Parathyroid adenoma (tissue), 2 donors: ENCODE measurements around the gene DNMT3A.

Source experiments
- H2AFZ ChIP-seq: fragments of 300-600 bp; sonication (generic); one replicate; pipeline ENCODE4 v1.7.0; 2017; ENCODE audit warnings: antibody characterized with exemption, mild to moderate bottlenecking
- H3K27ac ChIP-seq: fragments of 300-600 bp; sonication (generic); one replicate; pipeline ENCODE4 v1.7.0; 2017
- H3K27me3 ChIP-seq: fragments of 300-600 bp; sonication (generic); one replicate; pipeline ENCODE4 v1.7.0; 2017; ENCODE audit warnings: low read length; ENCODE audit not compliant: control insufficient read depth, insufficient read depth
- H3K36me3 ChIP-seq: fragments of 300-600 bp; sonication (generic); one replicate; pipeline ENCODE4 v1.7.0; 2017; ENCODE audit warnings: low read length; ENCODE audit not compliant: control insufficient read depth, insufficient read depth
- H3K4me1 ChIP-seq: fragments of 300-600 bp; sonication (generic); one replicate; pipeline ENCODE4 v1.7.0; 2017; ENCODE audit warnings: control low read depth
- H3K4me2 ChIP-seq: fragments of 300-600 bp; sonication (generic); one replicate; pipeline ENCODE4 v1.7.0; 2017; ENCODE audit warnings: low read length
- H3K4me3 ChIP-seq: fragments of 300-600 bp; sonication (generic); one replicate; pipeline ENCODE4 v1.7.0; 2017; ENCODE audit warnings: low read depth, low read length
- H3K79me2 ChIP-seq: fragments of 300-600 bp; sonication (generic); one replicate; pipeline ENCODE4 v1.7.0; 2017; ENCODE audit warnings: control low read depth
- H3K9ac ChIP-seq: fragments of 300-600 bp; sonication (generic); one replicate; pipeline ENCODE4 v1.7.0; 2017; ENCODE audit warnings: mild to moderate bottlenecking
- H3K9me3 ChIP-seq: fragments of 300-600 bp; sonication (generic); one replicate; pipeline ENCODE4 v1.7.0; 2017; ENCODE audit warnings: low read length; ENCODE audit not compliant: control insufficient read depth
- TF ChIP-seq, protein P1 (sequence below): fragments of 300-600 bp; sonication (generic); IDR thresholded peaks from one replicate; pipeline ENCODE4 v1.7.0; 2017; ENCODE audit warnings: antibody characterized with exemption, mild to moderate bottlenecking
- donor health status: primary hyperparathyroidism.

Gene DNMT3A

GRCh38 chr2:25280051-25280687 lies 61.6 kb downstream of the DNMT3A start:
- H3K27ac ChIP-seq, result no peak overlapping the region
- TF ChIP-seq, protein P1, sequence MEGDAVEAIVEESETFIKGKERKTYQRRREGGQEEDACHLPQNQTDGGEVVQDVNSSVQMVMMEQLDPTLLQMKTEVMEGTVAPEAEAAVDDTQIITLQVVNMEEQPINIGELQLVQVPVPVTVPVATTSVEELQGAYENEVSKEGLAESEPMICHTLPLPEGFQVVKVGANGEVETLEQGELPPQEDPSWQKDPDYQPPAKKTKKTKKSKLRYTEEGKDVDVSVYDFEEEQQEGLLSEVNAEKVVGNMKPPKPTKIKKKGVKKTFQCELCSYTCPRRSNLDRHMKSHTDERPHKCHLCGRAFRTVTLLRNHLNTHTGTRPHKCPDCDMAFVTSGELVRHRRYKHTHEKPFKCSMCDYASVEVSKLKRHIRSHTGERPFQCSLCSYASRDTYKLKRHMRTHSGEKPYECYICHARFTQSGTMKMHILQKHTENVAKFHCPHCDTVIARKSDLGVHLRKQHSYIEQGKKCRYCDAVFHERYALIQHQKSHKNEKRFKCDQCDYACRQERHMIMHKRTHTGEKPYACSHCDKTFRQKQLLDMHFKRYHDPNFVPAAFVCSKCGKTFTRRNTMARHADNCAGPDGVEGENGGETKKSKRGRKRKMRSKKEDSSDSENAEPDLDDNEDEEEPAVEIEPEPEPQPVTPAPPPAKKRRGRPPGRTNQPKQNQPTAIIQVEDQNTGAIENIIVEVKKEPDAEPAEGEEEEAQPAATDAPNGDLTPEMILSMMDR, result no peak
- no peak overlapping the region for H3K4me2 ChIP-seq
- H2AFZ ChIP-seq, result no peak overlapping the region
- no peaks in the 10 kb centered on the region for H3K4me1 ChIP-seq
- H3K9me3 ChIP-seq, result no peaks in the 10 kb centered on the region
- no peaks in the 10 kb centered on the region for H3K27me3 ChIP-seq
- no peaks in the 10 kb centered on the region for H3K36me3 ChIP-seq
- H3K9ac ChIP-seq, result no peak overlapping the region
- no peak overlapping the region for H3K4me3 ChIP-seq
- H3K79me2 ChIP-seq, result no peaks in the 10 kb centered on the region

- Histone ChIP-seq H3K27me3 (no peaks in the 10 kb centered on the region), H3K9ac (no peak overlapping the region), H3K27ac (no peak overlapping the region), H3K4me3 (no peak overlapping the region), H3K79me2 (no peaks in the 10 kb centered on the region), H3K9me3 (no peaks in the 10 kb centered on the region), H3K4me1 (no peaks in the 10 kb centered on the region), H3K4me2 (no peak overlapping the region), H3K36me3 (no peaks in the 10 kb centered on the region), H2AFZ (no peak overlapping the region)
- TF ChIP-seq, protein P1, result no peak
These were observed 62.6 kb downstream of the DNMT3A start for GRCh38 chr2:25279091-25279651.

DNA sequence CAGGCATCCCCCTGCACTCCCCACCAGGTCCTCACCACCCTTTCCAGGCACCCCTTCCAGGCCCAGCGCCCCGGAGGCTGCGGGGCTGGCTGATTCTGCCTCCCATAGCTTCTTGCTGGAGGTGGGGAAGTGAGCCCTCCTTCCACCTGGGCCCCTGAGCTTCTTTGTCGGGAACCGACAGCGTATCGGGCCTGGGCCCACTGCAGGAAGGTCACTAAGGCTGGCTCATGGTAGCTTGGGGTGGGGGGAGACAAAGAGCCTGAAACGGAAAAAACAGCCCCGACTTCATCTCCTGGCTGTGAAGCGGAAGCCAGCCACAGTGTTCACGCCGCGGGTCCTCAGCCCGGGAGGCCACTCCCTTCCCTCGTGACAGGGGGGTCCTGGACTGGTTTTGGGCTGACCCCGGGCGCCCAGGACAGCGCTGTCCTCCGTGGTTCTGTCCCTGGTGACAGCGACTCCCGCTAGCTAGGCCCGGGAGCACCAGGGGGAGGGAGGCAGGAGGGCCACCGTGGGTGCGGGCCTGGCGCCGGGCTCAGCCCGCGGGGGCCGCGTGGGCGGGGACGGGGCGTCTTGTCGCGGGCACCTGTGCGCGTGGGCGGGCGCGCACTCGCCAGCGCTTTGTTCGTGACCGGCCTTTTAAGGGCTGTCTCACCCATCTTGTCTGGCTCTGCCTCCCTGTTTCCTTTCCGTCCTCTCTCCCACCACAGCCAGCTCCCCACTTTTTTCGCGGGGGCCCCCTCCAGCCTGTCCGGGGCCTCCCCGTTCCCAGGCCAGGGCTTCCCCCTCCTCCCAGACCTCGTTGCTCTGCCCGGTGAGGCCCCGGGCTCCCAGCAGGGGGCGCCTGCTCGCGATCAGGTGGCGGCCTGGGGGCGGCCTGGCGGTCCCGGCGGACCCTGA lies 64.9 kb downstream of the DNMT3A start:
- Histone ChIP-seq H3K9ac (no peak overlapping the region), H3K79me2 (no peaks in the 10 kb centered on the region), H3K4me3 (no peak overlapping the region), H3K4me2 (peak overlapping the region; percentile 22), H3K27me3 (no peaks in the 10 kb centered on the region), H3K4me1 (no peaks in the 10 kb centered on the region), H2AFZ (no peak overlapping the region), H3K9me3 (no peaks in the 10 kb centered on the region), H3K36me3 (no peaks in the 10 kb centered on the region), H3K27ac (peak overlapping the region; percentile 7)
- TF ChIP-seq, protein P1, result peak; percentile 31

DNA sequence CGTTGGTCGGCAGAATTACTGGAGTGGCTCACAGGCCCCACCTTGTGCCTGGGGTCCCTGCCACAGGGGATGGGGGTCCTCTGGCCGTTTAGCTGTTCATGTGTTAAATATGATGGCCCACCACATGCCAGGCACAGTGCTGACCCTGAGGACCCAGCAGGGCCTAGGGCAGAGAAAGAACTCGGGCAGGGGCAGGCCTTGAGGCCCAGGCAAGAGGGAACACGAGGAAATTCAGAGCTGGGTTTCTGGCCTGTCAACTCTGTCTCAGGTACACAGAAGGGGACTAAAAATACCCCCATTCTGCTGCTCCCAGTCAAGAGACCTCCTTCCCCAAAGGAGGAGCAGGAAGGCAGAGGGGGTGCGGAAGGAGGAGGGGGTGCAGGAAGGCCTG lies 66.2 kb downstream of the DNMT3A start:
- no peak overlapping the region for H3K9ac ChIP-seq
- no peaks in the 10 kb centered on the region for H3K27me3 ChIP-seq
- H3K4me3 ChIP-seq, result no peak overlapping the region
- TF ChIP-seq, protein P1, result no peak
- H3K9me3 ChIP-seq, result no peaks in the 10 kb centered on the region
- no peaks in the 10 kb centered on the region for H3K36me3 ChIP-seq
- no peaks in the 10 kb centered on the region for H3K79me2 ChIP-seq
- no peak overlapping the region for H3K27ac ChIP-seq
- H3K4me1 ChIP-seq, result no peaks in the 10 kb centered on the region
- no peak overlapping the region for H3K4me2 ChIP-seq
- H2AFZ ChIP-seq, result no peak overlapping the region
